ENCODE results near the gene FAM180A. TPM values are rescaled to one million over a fixed set of nuclear protein-coding genes. Genes with fewer than 3 reads are reported as not detected.
"Not testable (repeated sequence)": the region's sequence is repeated elsewhere in the genome, so short reads cannot be mapped to it uniquely, and the experiment has no call there.

Gene FAM180A
- total and polyA plus RNA-seq, 2 of the 8 experiments (the other 6 are each of a cell fraction or from before 2014, with no cell fraction given): not detected

- TF ChIP-seq SRF (IDR thresholded peaks at IDR 0.05; ENCODE audit: low read depth, low read length): no peak
- TF ChIP-seq NANOG (IDR thresholded peaks at IDR 0.05; ENCODE audit: insufficient read depth, low read depth, low read length, poor library complexity, severe bottlenecking): no peak
- no peak for TF ChIP-seq SP1 (IDR thresholded peaks at IDR 0.05; ENCODE audit: low read depth, low read length)
- TF ChIP-seq KDM5A (IDR thresholded peaks at IDR 0.05; ENCODE audit: low read length): no peak
- TF ChIP-seq MAX (IDR thresholded peaks at IDR 0.05): no peak
- no peak for TF ChIP-seq ZNF274 (IDR thresholded peaks at IDR 0.05; ENCODE audit: borderline replicate concordance, extremely low read depth, low read length)
These were observed 7.7 kb downstream of the FAM180A start (continued) for GRCh38 chr7:135740889-135741288.

GRCh38 chr7:135737306-135737647, 11.3 kb downstream of the FAM180A start:
- not testable (repeated sequence) for DNase-seq (ENCODE audit: low read depth in 1 of 2, low spot score in 2 of 2)
- POLR2A ChIA-PET (ENCODE audit: partially characterized antibody): interaction anchor here (1.2 kb wide), 1 partner anchor 9 kb away, joined by 4 read pairs; the partner anchor contains the start of gene SLC13A4
- 87% methylated on average over 8 of the region's 10 CpGs; no CpG with 5 or more reads in 1 of the 2 experiments for WGBS, 2 experiments (ENCODE audit: extremely low coverage in 1 of 2, insufficient coverage in 1 of 2, insufficient read length in 1 of 2, insufficient replicate concordance in 2 of 2, low coverage in 1 of 2, low lambda C conversion rate in 2 of 2, missing lambda C conversion rate in 1 of 2)

More at GRCh38 chr7:135737306-135737647, 11.3 kb downstream of the FAM180A start:
- H2AFZ ChIP-seq (ENCODE audit: low read length); H4K8ac ChIP-seq (ENCODE audit: extremely low read depth, insufficient read depth, low read length); H3K9ac ChIP-seq (replicated peaks in 1 of 4; ENCODE audit: extremely low read depth in 1 of 4, low read depth in 3 of 4, low read length in 3 of 4); H4K5ac ChIP-seq (ENCODE audit: insufficient read length, low read depth, low read length); H3K4me1 ChIP-seq (replicated peaks in 1 of 4; ENCODE audit: control insufficient read depth in 3 of 4, insufficient read depth in 4 of 4, low read length in 3 of 4); H3K23ac ChIP-seq (ENCODE audit: insufficient read length); H2BK5ac ChIP-seq (ENCODE audit: low read depth, low read length); H3K4me2 ChIP-seq (ENCODE audit: insufficient read depth in 1 of 2, low read depth in 2 of 2, low read length in 2 of 2); H3K4me3 ChIP-seq (ENCODE audit: extremely low read depth in 1 of 4, insufficient read depth in 2 of 4, low read depth in 3 of 4, low read length in 4 of 4); H3K14ac ChIP-seq (ENCODE audit: insufficient read length); H2BK12ac ChIP-seq (ENCODE audit: low read depth, low read length); H3K56ac ChIP-seq (replicated peaks; ENCODE audit: insufficient read length, low read depth, low read length); FAIRE-seq; H2AK5ac ChIP-seq (ENCODE audit: low read depth, low read length); H2BK15ac ChIP-seq (ENCODE audit: low read length); H3K36me3 ChIP-seq (ENCODE audit: control insufficient read depth in 2 of 4, insufficient read depth in 4 of 4, low read length in 3 of 4); H4K20me1 ChIP-seq (replicated peaks in 1 of 2; ENCODE audit: control insufficient read depth in 1 of 2, insufficient read depth in 2 of 2, low read length in 2 of 2); H3K79me2 ChIP-seq (ENCODE audit: control insufficient read depth in 1 of 2, insufficient read depth in 2 of 2, low read length in 2 of 2); H3K18ac ChIP-seq (ENCODE audit: extremely low read depth, low read length); H3K79me1 ChIP-seq (ENCODE audit: low read depth, low read length); H4K91ac ChIP-seq (replicated peaks; ENCODE audit: insufficient read length, low read length); H3K9me3 ChIP-seq (ENCODE audit: insufficient read depth in 2 of 2, low read depth in 1 of 2, low read length in 1 of 2); H2BK120ac ChIP-seq (replicated peaks; ENCODE audit: low read depth, low read length); H3K4ac ChIP-seq (replicated peaks; ENCODE audit: insufficient read length, low read depth, low read length); H3K23me2 ChIP-seq (ENCODE audit: low read depth, low read length); H3K27ac ChIP-seq (ENCODE audit: low read depth, low read length); H3K27me3 ChIP-seq (replicated peaks in 1 of 4; ENCODE audit: control insufficient read depth in 3 of 4, extremely low read depth in 1 of 4, insufficient read depth in 3 of 4, low read length in 3 of 4): not testable (repeated sequence)
- 0 out of 2 replicates have a peak overlapping the region, but pooled peaks have one; percentile 64 for H2BK20ac ChIP-seq (ENCODE audit: low read length)
- CTCF ChIA-PET (ENCODE audit: partially characterized antibody): interaction anchor here (0.6 to 5.5 kb wide), 19 partner anchors 10 to 630 kb away, joined by 3 to 32 read pairs (median 4); partner anchors contain the start of genes FAM180A and SLC13A4
